ENCODE data around the gene TBK1.

TBK1 gene

GRCh38 chr12:64431791-64432190 is 20.1 kb upstream of the TBK1 start:
- no peak for TF ChIP-seq CTCF (IDR thresholded peaks at IDR 0.05; ENCODE audit: low read depth, low read length)
- H3K4me3 ChIP-seq (ENCODE audit: low read depth, low read length): no peak overlapping the region

DNA sequence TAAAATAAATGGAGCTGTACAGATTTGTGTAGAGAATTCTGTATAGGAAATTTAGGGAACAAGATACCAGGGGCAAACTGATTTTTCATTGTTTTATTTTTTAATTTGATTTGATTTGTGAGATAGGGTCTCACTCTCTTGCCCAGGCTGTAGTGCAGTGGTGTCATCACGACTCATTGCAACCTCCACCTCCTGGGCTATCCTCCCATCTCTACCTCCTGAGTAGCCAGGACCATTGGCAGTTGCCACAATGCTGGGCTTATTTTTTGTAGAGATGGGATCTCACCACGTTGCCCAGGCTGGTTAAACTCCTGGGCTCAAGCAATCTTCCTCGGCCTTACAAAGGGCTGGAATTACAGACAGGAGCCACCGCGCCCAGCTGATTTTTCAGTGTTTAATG is 18.0 kb upstream of the TBK1 start:
- no peak overlapping the region for H3K4me3 ChIP-seq (ENCODE audit: low read depth, low read length)
- no peak for TF ChIP-seq CTCF (IDR thresholded peaks at IDR 0.05; ENCODE audit: low read depth, low read length)

DNA sequence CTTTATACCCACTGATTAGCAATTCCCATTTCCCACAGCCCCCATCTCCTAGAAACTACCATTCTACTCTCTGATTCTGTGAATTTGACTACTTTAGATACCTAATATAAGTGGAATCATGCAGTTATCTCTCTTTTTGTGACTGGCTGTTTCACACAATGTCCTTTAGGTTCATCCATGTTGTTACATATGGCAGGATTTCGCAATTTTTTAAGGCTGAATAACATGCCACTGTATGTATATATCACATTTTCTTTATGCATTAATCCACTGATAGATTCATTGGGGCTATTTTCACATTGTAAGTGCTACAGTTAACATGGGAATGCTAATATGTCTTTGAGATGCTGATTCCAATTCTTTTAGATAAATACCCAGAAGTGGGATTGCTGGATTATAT is 11.8 kb upstream of the TBK1 start:
- no peak for TF ChIP-seq CTCF (IDR thresholded peaks at IDR 0.05; ENCODE audit: low read depth, low read length)
- H3K4me3 ChIP-seq (ENCODE audit: low read depth, low read length): no peak overlapping the region

DNA sequence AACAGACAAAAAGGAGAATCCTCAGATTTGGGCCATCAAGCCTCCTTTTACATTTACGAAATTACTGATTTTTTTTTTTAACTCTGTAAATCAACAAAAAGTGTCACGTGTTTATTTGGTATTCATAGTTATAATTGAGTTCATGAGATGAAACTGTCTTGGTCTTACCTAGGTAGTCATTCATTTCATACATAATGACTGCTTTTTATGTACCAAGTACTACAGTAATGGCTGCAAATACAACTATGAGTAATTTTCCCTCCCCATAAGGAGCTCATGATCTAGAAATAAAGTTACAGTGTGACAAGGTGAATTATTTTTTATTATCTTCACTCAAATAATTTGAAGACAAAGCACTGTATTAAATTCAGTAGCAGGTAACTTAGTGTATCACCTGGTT is 6.4 kb upstream of the TBK1 start:
- H3K4me3 ChIP-seq (ENCODE audit: low read depth, low read length): no peak overlapping the region
- TF ChIP-seq CTCF (IDR thresholded peaks at IDR 0.05; ENCODE audit: low read depth, low read length): no peak

- no peak overlapping the region for H3K4me3 ChIP-seq (ENCODE audit: low read depth, low read length)
- TF ChIP-seq CTCF (IDR thresholded peaks at IDR 0.05; ENCODE audit: low read depth, low read length): no peak
Measured at GRCh38 chr12:64446295-64446694, 5.6 kb upstream of the TBK1 start.

- TF ChIP-seq CTCF (IDR thresholded peaks at IDR 0.05; ENCODE audit: low read depth, low read length): no peak
- H3K4me3 ChIP-seq (ENCODE audit: low read depth, low read length): no peak overlapping the region
Measured at GRCh38 chr12:64450057-64450640, 1.8 kb upstream of the TBK1 start.

- H3K4me3 ChIP-seq (ENCODE audit: low read depth, low read length): peak overlapping the region; percentile 98
- no peak for TF ChIP-seq CTCF (IDR thresholded peaks at IDR 0.05; ENCODE audit: low read depth, low read length)
Measured at GRCh38 chr12:64450711-64451486, 1.0 kb upstream of the TBK1 start.

Data from WI38 (cell line).